PC-3 (cell line): Measurements from ENCODE around the gene AGAP1. TPM values are rescaled to one million over a fixed set of nuclear protein-coding genes. Genes with fewer than 3 reads are reported as not detected.

ENCODE experiments used
- ATAC-seq: fragments of 200-7000 bp; cut with Tn5 transposase; 2 replicates; pipeline ENCODE4 v1.9.1; 2020; ENCODE audit warnings: mild to moderate bottlenecking, moderate library complexity
- BruUV-seq: library from RNA; stranded (reverse); fragments of 400-500 nt; replicated peaks from 2 replicates; lab custom pipeline; 2021; lab: Mats Ljungman, UMichigan
- CTCF ChIA-PET: fragments of 300-600 bp; sonication (Branson Sonifier 250); formaldehyde crosslinking; loops from one replicate; lab custom pipeline; 2022; ENCODE audit warnings: antibody characterized with exemption; lab: Charles Lee
- POLR2A ChIA-PET: fragments of 300-600 bp; sonication (Branson Sonifier 250); formaldehyde crosslinking; loops from one replicate; lab custom pipeline; 2022; ENCODE audit warnings: antibody characterized with exemption; ENCODE audit not compliant: unreplicated experiment; lab: Charles Lee
- DNase-seq: peaks from one replicate; pipeline ENCODE4 v3.0.0-alpha.2; 2015
- H2AFZ ChIP-seq: fragments of 300-600 bp; sonication (generic); 2 replicates; pipeline ENCODE4 v1.6.0; 2016; ENCODE audit warnings: antibody characterized with exemption, low read length
- H3F3A ChIP-seq: fragments of 300-600 bp; sonication (generic); one replicate; pipeline ENCODE4 v1.6.0; 2017; ENCODE audit warnings: antibody characterized with exemption, low read length, control low read depth, mild to moderate bottlenecking; ENCODE audit not compliant: unreplicated experiment
- H3K27ac ChIP-seq: fragments of 300-600 bp; sonication (generic); 2 replicates; pipeline ENCODE4 v1.5.1; 2016; ENCODE audit warnings: mild to moderate bottlenecking, low read length
- H3K27me3 ChIP-seq: fragments of 300-600 bp; sonication (generic); 2 replicates; pipeline ENCODE4 v1.6.1; 2016; ENCODE audit warnings: low read length, mixed read lengths
- H3K36me3 ChIP-seq: fragments of 300-600 bp; sonication (generic); 2 replicates; pipeline ENCODE4 v1.6.1; 2016; ENCODE audit warnings: low read depth, mixed run types, low read length, mixed read lengths
- H3K4me1 ChIP-seq: fragments of 300-600 bp; sonication (generic); 2 replicates; pipeline ENCODE4 v1.5.1; 2016; ENCODE audit warnings: low read length; ENCODE audit not compliant: insufficient read depth
- H3K4me2 ChIP-seq: fragments of 300-600 bp; sonication (generic); 2 replicates; pipeline ENCODE4 v1.6.0; 2016; ENCODE audit warnings: low read length
- H3K4me3 ChIP-seq: fragments of 300-600 bp; sonication (generic); 2 replicates; pipeline ENCODE4 v1.5.1; 2016; ENCODE audit warnings: mild to moderate bottlenecking, low read length, mixed read lengths
- H3K79me2 ChIP-seq: fragments of 300-600 bp; sonication (generic); 2 replicates; pipeline ENCODE4 v1.6.1; 2017; ENCODE audit warnings: low read length, mixed read lengths
- H3K9ac ChIP-seq: fragments of 300-600 bp; sonication (generic); 2 replicates; pipeline ENCODE4 v1.6.0; 2016; ENCODE audit warnings: mild to moderate bottlenecking, low read length
- H3K9me2 ChIP-seq: fragments of 300-600 bp; sonication (generic); replicated peaks from 2 replicates; pipeline ENCODE4 v1.6.1; 2016; ENCODE audit warnings: mixed run types, low read length, mixed read lengths
- H3K9me3 ChIP-seq: fragments of 300-600 bp; sonication (generic); 2 replicates; pipeline ENCODE4 v1.6.1; 2016; ENCODE audit warnings: low read length, mixed read lengths
- H4K20me1 ChIP-seq: fragments of 300-600 bp; sonication (generic); 2 replicates; pipeline ENCODE4 v1.6.1; 2016; ENCODE audit warnings: low read length, mixed read lengths
- CTCF ChIP-seq: fragments of 300-600 bp; sonication (generic); conservative IDR thresholded peaks from 2 replicates; pipeline ENCODE4 v1.5.1; 2017; ENCODE audit warnings: antibody characterized with exemption, low read depth, mild to moderate bottlenecking, low read length
- EZH2 ChIP-seq: fragments of 300-600 bp; sonication (generic); IDR thresholded peaks from one replicate; pipeline ENCODE4 v1.6.1; 2017; ENCODE audit warnings: antibody characterized with exemption, mild to moderate bottlenecking, low read length; ENCODE audit not compliant: unreplicated experiment
- EZH2phosphoT487 ChIP-seq: fragments of 300-600 bp; sonication (generic); IDR thresholded peaks from 2 replicates; pipeline ENCODE4 v1.6.1; 2018; ENCODE audit warnings: mild to moderate bottlenecking, antibody characterized with exemption, low read length, borderline replicate concordance
- intact Hi-C: fragments of 100-400 bp; cut with micrococcal nuclease; formaldehyde crosslinking; loops from 2 replicates; pipeline ENCODE4 v1.9.0; 2023
- total RNA-seq: library from RNA; depleted of rRNA; stranded (reverse); fragments of >200 nt; gene quantifications from 2 replicates; pipeline ENCODE4 v1.2.3, GENCODE V29; 2014

AGAP1 gene
- total RNA-seq, 1 experiment from 2014 or later = 31.0 TPM

GRCh38 chr2:236119476-236119875 is 625.6 kb downstream of the AGAP1 start:
- H3K36me3 ChIP-seq = no peaks in the 10 kb centered on the region
- intact Hi-C loops = no loop called here
- no TSS peak for BruUV-seq
- no peak overlapping the region for H3K4me2 ChIP-seq
- H2AFZ ChIP-seq = no peak overlapping the region
- ATAC-seq (no peak), DNase-seq (no peak)
- CTCF ChIA-PET = no interaction called here
- TF ChIP-seq EZH2 (no peak), CTCF (no peak), EZH2phosphoT487 (no peak)
- POLR2A ChIA-PET = no interaction called here
- H3K27ac ChIP-seq = no peak overlapping the region
- H3K9me3 ChIP-seq = no peaks in the 10 kb centered on the region
- H3F3A ChIP-seq = no peaks in the 10 kb centered on the region
- H3K9ac ChIP-seq = no peak overlapping the region
- H4K20me1 ChIP-seq = no peaks in the 10 kb centered on the region
- no peaks in the 10 kb centered on the region for H3K79me2 ChIP-seq
- H3K27me3 ChIP-seq = no peaks in the 10 kb centered on the region
- no peaks in the 10 kb centered on the region for H3K4me1 ChIP-seq
- no peak overlapping the region for H3K4me3 ChIP-seq
- no peaks in the 10 kb centered on the region for H3K9me2 ChIP-seq

- Histone ChIP-seq H3K27ac (no peak overlapping the region), H3K9me2 (no peaks in the 10 kb centered on the region), H2AFZ (no peak overlapping the region), H3K79me2 (no peaks in the 10 kb centered on the region), H4K20me1 (no peaks in the 10 kb centered on the region), H3K27me3 (no peaks in the 10 kb centered on the region), H3K4me1 (no peaks in the 10 kb centered on the region), H3K4me2 (no peak overlapping the region), H3K36me3 (no peaks in the 10 kb centered on the region; the same call in 1 of the 2 replicates), H3K9ac (no peak overlapping the region), H3F3A (no peaks in the 10 kb centered on the region), H3K9me3 (no peaks in the 10 kb centered on the region), H3K4me3 (no peak overlapping the region)
- no TSS peak for BruUV-seq
- no peak for ATAC-seq
- intact Hi-C loops = no loop called here
- TF ChIP-seq EZH2 (no peak), CTCF (no peak), EZH2phosphoT487 (no peak)
- ChIA-PET CTCF (no interaction called here), POLR2A (no interaction called here)
- DNase-seq = no peak
These were observed 626.3 kb downstream of the AGAP1 start for GRCh38 chr2:236120141-236120601.

- ChIA-PET CTCF (no interaction called here), POLR2A (no interaction called here)
- Histone ChIP-seq H3K27ac (no peak overlapping the region), H3K9me3 (no peaks in the 10 kb centered on the region), H3K4me3 (no peak overlapping the region), H3K4me2 (no peak overlapping the region), H3K9ac (no peak overlapping the region), H3K9me2 (no peaks in the 10 kb centered on the region), H3F3A (no peaks in the 10 kb centered on the region), H3K79me2 (no peaks in the 10 kb centered on the region), H3K27me3 (no peaks in the 10 kb centered on the region), H3K36me3 (no peaks in the 10 kb centered on the region; the same call in 1 of the 2 replicates), H4K20me1 (no peaks in the 10 kb centered on the region), H2AFZ (no peak overlapping the region), H3K4me1 (no peaks in the 10 kb centered on the region)
- intact Hi-C loops = no loop called here
- ATAC-seq (no peak), DNase-seq (no peak)
- no TSS peak for BruUV-seq
- TF ChIP-seq EZH2 (no peak), CTCF (no peak), EZH2phosphoT487 (no peak)
These were observed 627.0 kb downstream of the AGAP1 start for GRCh38 chr2:236120829-236121228.
